Measurements from ENCODE around the gene PDE4B.

DNA sequence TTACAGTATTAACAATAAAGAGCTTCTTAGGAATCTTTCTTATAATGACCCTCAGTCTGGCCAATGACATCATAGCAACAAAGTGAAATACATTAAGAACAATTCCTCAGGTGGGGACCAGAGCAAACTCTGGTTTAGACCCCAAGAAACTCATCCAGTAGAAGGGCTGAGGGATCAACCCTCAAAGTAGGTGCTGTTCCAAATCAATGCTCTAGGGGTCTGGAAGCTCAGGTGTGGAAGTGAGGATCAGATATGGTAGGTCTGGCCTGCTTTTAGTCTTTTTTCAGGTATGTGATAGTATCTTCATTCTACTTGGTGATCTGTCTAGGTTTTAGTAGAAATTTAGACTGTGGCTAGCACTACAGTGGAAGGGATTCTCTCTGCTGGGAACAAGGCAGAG lies 291.7 kb downstream of the PDE4B start:
- TF ChIP-seq POLR2A (IDR thresholded peaks at IDR 0.05; ENCODE audit: low read depth, low read length) = no peak
- no peak for TF ChIP-seq POLR2AphosphoS5 (IDR thresholded peaks at IDR 0.05; ENCODE audit: low read depth, low read length)
- TF ChIP-seq SPI1 (IDR thresholded peaks at IDR 0.05; ENCODE audit: low read depth, low read length) = no peak
- TF ChIP-seq TAF1 (IDR thresholded peaks at IDR 0.05; ENCODE audit: low read depth, low read length) = no peak
